ENCODE results near the gene GPRC5C.

- no peak for TF ChIP-seq CTCF (IDR thresholded peaks at IDR 0.05; ENCODE audit: low read depth, low read length)
- TF ChIP-seq EZH2phosphoT487 (IDR thresholded peaks at IDR 0.05; ENCODE audit: low read depth): no peak
These were observed 5.3 kb upstream of the GPRC5C start for GRCh38 chr17:74426551-74427047.

Data from OCI-LY3 (cell line).